SU-DHL-6 (cell line): Measurements from ENCODE around the gene MTMR3.

Experiments used
- H2AFZ ChIP-seq: fragments of 200-600 bp; sonication (generic); 2 replicates; pipeline ENCODE4 v1.6.1; 2014; ENCODE audit warnings: low read depth, mild to moderate bottlenecking, moderate library complexity, mixed read lengths, antibody characterized with exemption, low read length; ENCODE audit not compliant: severe bottlenecking
- H3F3A ChIP-seq: fragments of 200-600 bp; shearing (Covaris generic); 2 replicates; pipeline ENCODE4 v1.6.0; 2016; ENCODE audit warnings: antibody characterized with exemption, mild to moderate bottlenecking; ENCODE audit not compliant: insufficient read depth
- H3K27ac ChIP-seq: fragments of 200-600 bp; sonication (generic); 2 replicates; pipeline ENCODE4 v1.5.1; 2016; ENCODE audit warnings: low read depth, mild to moderate bottlenecking, low read length, moderate library complexity, mixed read lengths
- H3K27me3 ChIP-seq: fragments of 200-600 bp; sonication (generic), shearing (Covaris generic); 2 replicates; pipeline ENCODE4 v1.6.0; 2014; ENCODE audit warnings: mild to moderate bottlenecking, low read length
- H3K36me3 ChIP-seq: fragments of 200-600 bp; sonication (generic); 2 replicates; pipeline ENCODE4 v1.6.1; 2014; ENCODE audit warnings: mild to moderate bottlenecking, low read length, mixed read lengths
- H3K4me2 ChIP-seq: fragments of 300-600, 200-600 bp; shearing (Covaris generic), sonication (generic); 2 replicates; pipeline ENCODE4 v1.6.0; 2014; ENCODE audit warnings: low read length, low read depth, mild to moderate bottlenecking; ENCODE audit not compliant: poor library complexity, severe bottlenecking
- H3K4me3 ChIP-seq: fragments of 200-600 bp; sonication (generic); 2 replicates; pipeline ENCODE4 v1.5.1; 2014; ENCODE audit warnings: antibody characterized with exemption, low read length, mild to moderate bottlenecking, mixed read lengths; ENCODE audit not compliant: insufficient read depth, poor library complexity, severe bottlenecking
- H3K79me2 ChIP-seq: fragments of 200-600 bp; sonication (generic); 2 replicates; pipeline ENCODE4 v1.6.1; 2014; ENCODE audit warnings: mild to moderate bottlenecking, low read length, moderate library complexity; ENCODE audit not compliant: insufficient read depth
- H3K9ac ChIP-seq: fragments of 200-600 bp; sonication (generic); 2 replicates; pipeline ENCODE4 v1.7.0; 2014; ENCODE audit warnings: mild to moderate bottlenecking, low read length
- H3K9me2 ChIP-seq: fragments of 200-600 bp; sonication (generic); replicated peaks from 2 replicates; pipeline ENCODE4 v1.6.1; 2014; ENCODE audit warnings: low read length; ENCODE audit not compliant: insufficient read depth
- H3K9me3 ChIP-seq: fragments of 200-600 bp; sonication (generic); 2 replicates; pipeline ENCODE4 v1.6.1; 2014; ENCODE audit warnings: low read length, mixed read lengths; ENCODE audit not compliant: insufficient read depth
- H4K20me1 ChIP-seq: fragments of 200-600 bp; sonication (generic); 2 replicates; pipeline ENCODE4 v1.6.1; 2014; ENCODE audit warnings: low read depth, mild to moderate bottlenecking, antibody characterized with exemption, low read length, moderate library complexity, mixed read lengths
- CTCF ChIP-seq: fragments of 200-600 bp; sonication (generic); IDR thresholded peaks from one replicate; pipeline ENCODE4 v1.5.1; 2017; ENCODE audit warnings: antibody characterized with exemption, mild to moderate bottlenecking, low read length, moderate library complexity; ENCODE audit not compliant: insufficient read depth, poor library complexity, severe bottlenecking
- EZH2phosphoT487 ChIP-seq: fragments of 200-600 bp; sonication (generic), shearing (Covaris generic); conservative IDR thresholded peaks from 2 replicates; pipeline ENCODE4 v1.6.1; 2018; ENCODE audit warnings: mild to moderate bottlenecking, antibody characterized with exemption, low read length, moderate library complexity, mixed read lengths

The MTMR3 gene

GRCh38 chr22:29867851-29868250 lies 15.1 kb upstream of the MTMR3 start:
- no peak for TF ChIP-seq EZH2phosphoT487
- TF ChIP-seq CTCF = no peak
- Histone ChIP-seq H2AFZ (no peak overlapping the region), H3K9me2 (no peaks in the 10 kb centered on the region), H4K20me1 (no peaks in the 10 kb centered on the region), H3K27me3 (no peaks in the 10 kb centered on the region), H3K4me3 (no peak overlapping the region), H3K9ac (no peak overlapping the region), H3K27ac (no peak overlapping the region), H3K9me3 (no peaks in the 10 kb centered on the region), H3K36me3 (no peaks in the 10 kb centered on the region), H3K4me2 (no peak overlapping the region), H3K79me2 (no peaks in the 10 kb centered on the region), H3F3A (no peaks in the 10 kb centered on the region)

GRCh38 chr22:29870574-29870973 lies 12.4 kb upstream of the MTMR3 start:
- no peak overlapping the region for H3K4me2 ChIP-seq

GRCh38 chr22:29871684-29872083 lies 11.3 kb upstream of the MTMR3 start:
- Histone ChIP-seq H3K4me2 (no peak overlapping the region), H3K36me3 (no peaks in the 10 kb centered on the region), H3K4me3 (no peak overlapping the region), H3K79me2 (no peaks in the 10 kb centered on the region), H3K9ac (no peak overlapping the region), H3K9me2 (no peaks in the 10 kb centered on the region), H2AFZ (no peak overlapping the region), H3F3A (no peaks in the 10 kb centered on the region), H3K27ac (no peak overlapping the region), H4K20me1 (no peaks in the 10 kb centered on the region), H3K27me3 (no peaks in the 10 kb centered on the region), H3K9me3 (no peaks in the 10 kb centered on the region)
- TF ChIP-seq EZH2phosphoT487 (no peak), CTCF (no peak)

More at GRCh38 chr22:29870574-29870973, 12.4 kb upstream of the MTMR3 start:
- no peak overlapping the region for H3K9ac ChIP-seq
- no peak overlapping the region for H2AFZ ChIP-seq
- no peak overlapping the region for H3K4me3 ChIP-seq
- no peak for TF ChIP-seq CTCF
- no peak for TF ChIP-seq EZH2phosphoT487
- H3K36me3 ChIP-seq = no peaks in the 10 kb centered on the region
- H4K20me1 ChIP-seq = no peaks in the 10 kb centered on the region
- H3K27me3 ChIP-seq = no peaks in the 10 kb centered on the region
- H3K79me2 ChIP-seq = no peaks in the 10 kb centered on the region
- no peaks in the 10 kb centered on the region for H3K9me2 ChIP-seq
- no peaks in the 10 kb centered on the region for H3K9me3 ChIP-seq
- no peaks in the 10 kb centered on the region for H3F3A ChIP-seq
- no peak overlapping the region for H3K27ac ChIP-seq
